ENCODE results near the gene KCNE4. TPM values are rescaled to one million over a fixed set of nuclear protein-coding genes. Genes with fewer than 3 reads are reported as not detected.
A peak's percentile ranks its signal among the peaks of the same experiment; 100 is the strongest.

The KCNE4 gene
- total RNA-seq, 1 experiment from 2014 or later = not detected

DNA sequence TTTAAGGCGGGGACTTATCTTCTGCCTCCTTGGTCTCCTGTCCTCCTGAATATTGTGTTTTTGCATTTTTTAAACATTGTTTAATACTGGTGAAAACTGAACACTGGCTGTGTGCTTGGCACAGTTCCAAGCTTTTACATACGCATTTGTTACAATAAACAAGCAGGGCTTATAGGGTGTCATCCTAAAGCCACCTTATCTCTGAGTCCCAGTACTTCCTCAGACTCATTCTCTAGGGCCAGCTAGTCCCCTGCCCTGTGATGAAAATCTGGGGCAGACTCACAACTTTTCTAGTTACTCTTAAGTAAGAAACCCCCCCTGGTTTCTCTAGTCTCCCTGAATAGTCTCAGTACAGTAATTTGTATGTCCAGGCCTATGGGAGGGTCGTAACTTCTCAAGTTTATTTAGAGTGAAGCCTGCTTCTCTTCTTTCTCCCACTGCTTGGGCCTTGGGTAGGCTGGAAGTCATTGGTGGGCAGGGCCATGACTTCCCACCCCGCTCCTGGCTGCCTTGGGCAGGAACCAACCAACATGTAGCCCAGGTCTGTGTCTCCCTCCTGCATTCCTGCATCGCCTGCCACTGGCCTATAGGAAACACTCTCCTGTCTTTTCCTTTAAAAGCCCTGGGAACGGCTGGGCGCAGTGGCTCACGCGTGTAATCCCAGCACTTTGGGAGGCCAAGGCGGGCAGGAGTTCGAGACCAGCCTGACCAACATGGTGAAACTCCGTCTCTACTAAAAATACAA is 7.7 kb upstream of the KCNE4 start:
- intact Hi-C loops (cut with micrococcal nuclease) = no loop called here
- Mint-ChIP-seq H3K27me3 (ENCODE audit: insufficient read depth, unreplicated experiment) (no peaks in the 10 kb centered on the region), H3K36me3 (ENCODE audit: insufficient read depth, unreplicated experiment) (no peaks in the 10 kb centered on the region), H3K9me3 (ENCODE audit: unreplicated experiment) (no peaks in the 10 kb centered on the region), H3K4me3 (ENCODE audit: unreplicated experiment) (no peak overlapping the region), H3K27ac (ENCODE audit: low read depth, unreplicated experiment) (no peak overlapping the region), H3K4me1 (ENCODE audit: insufficient read depth, unreplicated experiment) (peaks cover 31% of the 10 kb centered on the region)
- no peak for DNase-seq (ENCODE audit: unreplicated experiment)
- BruUV-seq (replicated peaks) = no TSS peak
- ChIA-PET CTCF (interaction anchor here (0.6 kb wide), 1 partner anchor 708 kb away, joined by 3 read pairs; no protein-coding TSS in a partner anchor), POLR2A (no interaction called here)
- TF ChIP-seq, protein P1, sequence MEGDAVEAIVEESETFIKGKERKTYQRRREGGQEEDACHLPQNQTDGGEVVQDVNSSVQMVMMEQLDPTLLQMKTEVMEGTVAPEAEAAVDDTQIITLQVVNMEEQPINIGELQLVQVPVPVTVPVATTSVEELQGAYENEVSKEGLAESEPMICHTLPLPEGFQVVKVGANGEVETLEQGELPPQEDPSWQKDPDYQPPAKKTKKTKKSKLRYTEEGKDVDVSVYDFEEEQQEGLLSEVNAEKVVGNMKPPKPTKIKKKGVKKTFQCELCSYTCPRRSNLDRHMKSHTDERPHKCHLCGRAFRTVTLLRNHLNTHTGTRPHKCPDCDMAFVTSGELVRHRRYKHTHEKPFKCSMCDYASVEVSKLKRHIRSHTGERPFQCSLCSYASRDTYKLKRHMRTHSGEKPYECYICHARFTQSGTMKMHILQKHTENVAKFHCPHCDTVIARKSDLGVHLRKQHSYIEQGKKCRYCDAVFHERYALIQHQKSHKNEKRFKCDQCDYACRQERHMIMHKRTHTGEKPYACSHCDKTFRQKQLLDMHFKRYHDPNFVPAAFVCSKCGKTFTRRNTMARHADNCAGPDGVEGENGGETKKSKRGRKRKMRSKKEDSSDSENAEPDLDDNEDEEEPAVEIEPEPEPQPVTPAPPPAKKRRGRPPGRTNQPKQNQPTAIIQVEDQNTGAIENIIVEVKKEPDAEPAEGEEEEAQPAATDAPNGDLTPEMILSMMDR (IDR thresholded peaks at IDR 0.05; ENCODE audit: unreplicated experiment) = no peak

DNA sequence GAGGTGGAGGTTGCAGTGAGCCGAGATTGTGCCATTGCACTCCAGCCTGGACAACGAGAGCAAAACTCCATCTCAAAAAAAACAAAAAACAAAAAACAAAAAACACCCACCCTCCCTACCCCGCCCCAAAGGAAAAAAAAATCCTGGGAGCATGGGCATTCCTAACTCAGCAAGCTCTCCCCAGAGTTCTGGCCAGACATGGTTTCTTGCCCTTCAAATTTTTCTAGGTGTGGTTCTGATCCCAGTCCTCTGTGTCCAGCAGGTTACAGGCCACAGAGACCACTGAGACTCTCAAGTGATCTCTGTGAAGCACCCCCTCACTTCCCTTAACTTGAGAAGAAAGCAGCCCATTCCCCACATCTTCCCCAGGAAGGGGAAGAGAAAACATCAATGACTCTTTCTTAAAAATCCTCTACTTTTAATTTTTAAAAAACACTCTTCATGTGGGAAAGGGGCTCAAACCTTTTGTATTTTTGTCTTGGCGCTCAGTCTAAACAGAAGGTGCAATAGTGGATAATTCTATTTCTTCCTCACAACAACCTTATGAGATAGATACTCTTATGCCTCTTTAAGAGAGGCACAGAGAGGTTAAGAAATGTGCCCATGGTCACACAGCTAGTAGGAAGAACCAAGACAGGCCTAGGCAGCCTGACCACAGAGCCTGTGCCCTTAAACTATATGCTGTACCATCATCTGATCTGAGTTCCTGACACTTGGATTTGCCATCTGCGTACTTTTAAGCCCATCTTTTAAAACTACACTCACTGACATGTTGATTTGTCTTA is 6.9 kb upstream of the KCNE4 start:
- POLR2A ChIA-PET = no interaction called here
- Mint-ChIP-seq H3K36me3 (ENCODE audit: insufficient read depth, unreplicated experiment) (no peaks in the 10 kb centered on the region), H3K9me3 (ENCODE audit: unreplicated experiment) (no peaks in the 10 kb centered on the region), H3K4me3 (ENCODE audit: unreplicated experiment) (no peak overlapping the region), H3K4me1 (ENCODE audit: insufficient read depth, unreplicated experiment) (peaks cover 31% of the 10 kb centered on the region), H3K27me3 (ENCODE audit: insufficient read depth, unreplicated experiment) (no peaks in the 10 kb centered on the region), H3K27ac (ENCODE audit: low read depth, unreplicated experiment) (no peak overlapping the region)
- TF ChIP-seq, protein P1 (IDR thresholded peaks at IDR 0.05; ENCODE audit: unreplicated experiment) = no peak
- CTCF ChIA-PET = interaction anchor here (0.8 kb wide), 1 partner anchor 13 kb away, joined by 3 read pairs; no protein-coding TSS in a partner anchor
- intact Hi-C loops (cut with micrococcal nuclease) = no loop called here
- BruUV-seq (replicated peaks) = no TSS peak
- DNase-seq (ENCODE audit: unreplicated experiment) = no peak

DNA sequence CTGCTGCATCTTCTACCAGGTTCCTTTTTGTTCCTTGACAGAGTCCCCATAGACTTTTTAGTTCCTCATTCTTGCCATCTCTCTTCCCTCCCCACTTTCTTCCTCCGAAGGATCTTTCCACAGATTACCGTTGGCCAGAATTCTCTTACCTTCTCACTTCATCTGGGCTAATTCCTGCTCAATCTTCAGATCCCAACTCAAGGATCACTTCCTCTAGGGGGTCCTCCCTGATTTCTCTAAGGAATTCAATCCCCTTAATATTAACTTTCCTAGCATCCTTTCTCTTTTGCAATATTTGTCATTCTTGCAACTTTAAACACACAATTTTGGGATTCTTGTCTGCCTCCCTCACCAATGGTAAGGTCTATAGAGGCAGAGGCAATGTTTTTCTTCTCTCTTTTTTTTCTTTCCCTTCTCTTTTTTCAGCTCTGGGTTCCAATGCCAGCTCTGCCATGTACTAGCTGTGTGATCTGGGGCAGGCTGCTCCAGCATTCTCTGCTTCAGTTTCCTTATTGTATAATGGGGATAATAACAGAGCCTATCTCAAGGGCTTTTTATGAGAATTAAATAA is 5.4 kb upstream of the KCNE4 start:
- peaks cover 19% of the 10 kb centered on the region for H3K4me1 Mint-ChIP-seq (ENCODE audit: insufficient read depth, unreplicated experiment)
- DNase-seq (ENCODE audit: unreplicated experiment) = no peak
- intact Hi-C loops (cut with micrococcal nuclease) = no loop called here
- no peaks in the 10 kb centered on the region for H3K36me3 Mint-ChIP-seq (ENCODE audit: insufficient read depth, unreplicated experiment)
- no peaks in the 10 kb centered on the region for H3K27me3 Mint-ChIP-seq (ENCODE audit: insufficient read depth, unreplicated experiment)
- ChIA-PET POLR2A (interaction anchor here (1.4 kb wide), 1 partner anchor 44 kb away, joined by 3 read pairs; no protein-coding TSS in a partner anchor), CTCF (interaction anchor here (0.8 kb wide), 1 partner anchor 54 kb away, joined by 3 read pairs; no protein-coding TSS in a partner anchor)
- TF ChIP-seq, protein P1 (IDR thresholded peaks at IDR 0.05; ENCODE audit: unreplicated experiment) = no peak
- H3K27ac Mint-ChIP-seq (ENCODE audit: low read depth, unreplicated experiment) = no peak overlapping the region
- H3K4me3 Mint-ChIP-seq (ENCODE audit: unreplicated experiment) = no peak overlapping the region
- no peaks in the 10 kb centered on the region for H3K9me3 Mint-ChIP-seq (ENCODE audit: unreplicated experiment)
- BruUV-seq (replicated peaks) = no TSS peak

DNA sequence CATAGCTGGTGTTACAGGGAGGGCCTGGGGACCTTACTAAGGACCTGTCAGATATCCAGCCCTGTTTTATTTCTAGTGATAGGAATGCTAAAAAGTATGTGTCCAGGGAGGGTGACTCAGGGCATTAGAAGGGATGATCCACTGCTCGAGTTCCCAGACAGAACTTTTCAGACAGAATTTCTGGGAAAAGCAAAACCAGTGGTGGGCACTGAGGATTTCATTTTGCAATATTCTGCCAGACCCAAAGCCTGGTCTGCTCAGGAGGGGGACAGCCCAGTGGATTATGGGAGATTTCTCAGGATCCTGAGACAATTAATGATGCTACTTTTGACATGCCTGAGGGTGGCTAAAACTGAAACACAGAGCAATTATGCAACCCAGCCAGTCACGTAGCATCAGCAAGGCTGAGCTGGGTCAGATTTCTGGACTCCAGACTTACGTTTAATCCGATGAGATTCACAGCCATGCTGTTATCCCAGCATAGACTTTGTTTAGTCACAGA is 4.7 kb upstream of the KCNE4 start:
- Mint-ChIP-seq H3K4me3 (ENCODE audit: unreplicated experiment) (no peak overlapping the region), H3K27me3 (ENCODE audit: insufficient read depth, unreplicated experiment) (no peaks in the 10 kb centered on the region), H3K27ac (ENCODE audit: low read depth, unreplicated experiment) (peak overlapping the region; percentile 10), H3K36me3 (ENCODE audit: insufficient read depth, unreplicated experiment) (no peaks in the 10 kb centered on the region), H3K4me1 (ENCODE audit: insufficient read depth, unreplicated experiment) (peaks cover 13% of the 10 kb centered on the region), H3K9me3 (ENCODE audit: unreplicated experiment) (no peaks in the 10 kb centered on the region)
- intact Hi-C loops (cut with micrococcal nuclease) = no loop called here
- DNase-seq (ENCODE audit: unreplicated experiment) = peak; percentile 74
- CTCF ChIA-PET = interaction anchor here (0.7 to 0.8 kb wide), 2 partner anchors 53 to 212 kb away, joined by 3 read pairs; no protein-coding TSS in a partner anchor
- no TSS peak for BruUV-seq (replicated peaks)
- TF ChIP-seq, protein P1 (IDR thresholded peaks at IDR 0.05; ENCODE audit: unreplicated experiment) = no peak
- POLR2A ChIA-PET = interaction anchor here (1.4 kb wide), 1 partner anchor 43 kb away, joined by 3 read pairs; no protein-coding TSS in a partner anchor
